GM21717 (cell line): ENCODE data around the gene PPP1R16B.
A peak's percentile ranks its signal among the peaks of the same experiment; 100 is the strongest.

Experiments used
- ATAC-seq: cut with Tn5 transposase; IDR thresholded peaks from one replicate; pipeline ENCODE4 v1.9.1; 2021; ENCODE audit warnings: mild to moderate bottlenecking, moderate library complexity; ENCODE audit not compliant: unreplicated experiment

PPP1R16B gene

GRCh38 chr20:38894091-38894847 is 88.8 kb downstream of the PPP1R16B start:
- ATAC-seq, result no peak

- no peak for ATAC-seq
Observed at GRCh38 chr20:38895098-38895949, 89.8 kb downstream of the PPP1R16B start.

- no peak for ATAC-seq
Observed at GRCh38 chr20:38896009-38896594, 90.6 kb downstream of the PPP1R16B start.

- ATAC-seq, result no peak
Observed at GRCh38 chr20:38897267-38897666, 91.8 kb downstream of the PPP1R16B start.

GRCh38 chr20:38900606-38901005 is 95.1 kb downstream of the PPP1R16B start:
- no peak for ATAC-seq

- ATAC-seq, result no peak
Observed at GRCh38 chr20:38902601-38903000, 97.1 kb downstream of the PPP1R16B start.

- no peak for ATAC-seq
Observed at GRCh38 chr20:38903335-38903734, 97.8 kb downstream of the PPP1R16B start.

- ATAC-seq, result no peak
Observed at GRCh38 chr20:38905375-38905774, 99.9 kb downstream of the PPP1R16B start.

GRCh38 chr20:38907918-38908677 is 102.6 kb downstream of the PPP1R16B start:
- ATAC-seq, result no peak

- ATAC-seq, result no peak
Observed at GRCh38 chr20:38915355-38915754, 109.9 kb downstream of the PPP1R16B start.

GRCh38 chr20:38917657-38918056 is 112.2 kb downstream of the PPP1R16B start:
- ATAC-seq, result no peak

- ATAC-seq, result no peak
Observed at GRCh38 chr20:38918172-38918571, 112.7 kb downstream of the PPP1R16B start.

- ATAC-seq, result no peak
Observed at GRCh38 chr20:38919683-38920082, 114.2 kb downstream of the PPP1R16B start.

- ATAC-seq, result no peak
Observed at GRCh38 chr20:38920411-38920810, 114.9 kb downstream of the PPP1R16B start.

GRCh38 chr20:38920851-38921250 is 115.4 kb downstream of the PPP1R16B start:
- ATAC-seq, result no peak

GRCh38 chr20:38924718-38925117 is 119.2 kb downstream of the PPP1R16B start:
- ATAC-seq, result no peak

- peak; percentile 91 for ATAC-seq
Observed at GRCh38 chr20:38926142-38926933, 120.8 kb downstream of the PPP1R16B start, which contains the start of gene FAM83D. Gene FAM83D (plus strand): TSS chr20:38926417. CDS start chr20:38926443, 26 bp downstream.

GRCh38 chr20:38926934-38927616 is 121.6 kb downstream of the PPP1R16B start:
- peak; percentile 9 for ATAC-seq

GRCh38 chr20:38927902-38928578 is 122.5 kb downstream of the PPP1R16B start:
- ATAC-seq, result no peak
